HG03064 (cell line): Measurements from ENCODE around the gene HAPSTR1.

Source experiments
- ATAC-seq: cut with Tn5 transposase; IDR thresholded peaks from one replicate; pipeline ENCODE4 v1.9.1; 2021; ENCODE audit warnings: low read depth; ENCODE audit not compliant: unreplicated experiment

HAPSTR1 gene

GRCh38 chr16:9095171-9095570 is 3.7 kb downstream of the HAPSTR1 start:
- ATAC-seq: no peak

GRCh38 chr16:9095656-9096397 is 4.4 kb downstream of the HAPSTR1 start:
- ATAC-seq: no peak

- no peak for ATAC-seq
Measured at GRCh38 chr16:9096416-9096952, 5.0 kb downstream of the HAPSTR1 start.

GRCh38 chr16:9097266-9098219 is 6.1 kb downstream of the HAPSTR1 start:
- ATAC-seq: no peak

GRCh38 chr16:9098377-9099090 is 7.1 kb downstream of the HAPSTR1 start:
- no peak for ATAC-seq

GRCh38 chr16:9099131-9099625 is 7.7 kb downstream of the HAPSTR1 start:
- ATAC-seq: no peak

- no peak for ATAC-seq
Measured at GRCh38 chr16:9102379-9102778, 10.9 kb downstream of the HAPSTR1 start.

- no peak for ATAC-seq
Measured at GRCh38 chr16:9102943-9103342, 11.5 kb downstream of the HAPSTR1 start.

GRCh38 chr16:9103546-9103945 is 12.1 kb downstream of the HAPSTR1 start:
- ATAC-seq: no peak

- no peak for ATAC-seq
Measured at GRCh38 chr16:9105189-9105588, 13.7 kb downstream of the HAPSTR1 start.

- no peak for ATAC-seq
Measured at GRCh38 chr16:9107025-9107970, 15.9 kb downstream of the HAPSTR1 start.

- ATAC-seq: no peak
Measured at GRCh38 chr16:9109255-9109654, 17.8 kb downstream of the HAPSTR1 start.

GRCh38 chr16:9112166-9112843 is 20.9 kb downstream of the HAPSTR1 start:
- no peak for ATAC-seq

- no peak for ATAC-seq
Measured at GRCh38 chr16:9112844-9113186, 21.4 kb downstream of the HAPSTR1 start.

GRCh38 chr16:9113707-9114106 is 22.3 kb downstream of the HAPSTR1 start:
- ATAC-seq: no peak

GRCh38 chr16:9114112-9114511 is 22.7 kb downstream of the HAPSTR1 start:
- no peak for ATAC-seq

GRCh38 chr16:9114842-9115241 is 23.4 kb downstream of the HAPSTR1 start:
- no peak for ATAC-seq

GRCh38 chr16:9115277-9115676 is 23.8 kb downstream of the HAPSTR1 start:
- no peak for ATAC-seq

- no peak for ATAC-seq
Measured at GRCh38 chr16:9116141-9116540, 24.7 kb downstream of the HAPSTR1 start.
